Kidney epithelial cell (primary cell): ENCODE measurements around the gene CSNK2A3. TPM values are rescaled to one million over a fixed set of nuclear protein-coding genes. Genes with fewer than 3 reads are reported as not detected.

ENCODE experiments used
- DNase-seq: peaks from one replicate; pipeline ENCODE4 v3.0.0-alpha.2; 2010; ENCODE audit warnings: low read depth
- H3K27me3 ChIP-seq: 2 replicates; pipeline ENCODE4 v1.6.0; 2011; ENCODE audit warnings: low read length; ENCODE audit not compliant: control insufficient read depth, insufficient read depth
- H3K36me3 ChIP-seq: 2 replicates; pipeline ENCODE4 v1.5.1; 2011; ENCODE audit warnings: low read length; ENCODE audit not compliant: control insufficient read depth, insufficient read depth
- H3K4me3 ChIP-seq: 2 replicates; pipeline ENCODE4 v1.5.1; 2011; ENCODE audit warnings: low read depth, mild to moderate bottlenecking, control low read depth, low read length
- CTCF ChIP-seq: IDR thresholded peaks from 2 replicates; pipeline ENCODE4 v1.5.1; 2011; ENCODE audit warnings: mild to moderate bottlenecking, moderate library complexity, low read length, control low read depth, inconsistent platforms; ENCODE audit not compliant: insufficient read depth, poor library complexity, severe bottlenecking
- total RNA-seq: library from RNA; depleted of rRNA; stranded (reverse); fragments of >200 nt; gene quantifications from 2 replicates; pipeline ENCODE4 v1.2.3, GENCODE V29; 2015

Gene CSNK2A3
- total RNA-seq, 1 donor from 2014 or later: 3.4 TPM

GRCh38 chr11:11383995-11384394 lies 30.9 kb upstream of the CSNK2A3 start:
- DNase-seq: no peak
- Histone ChIP-seq H3K36me3 (no peaks in the 10 kb centered on the region), H3K27me3 (peaks cover 2% of the 10 kb centered on the region), H3K4me3 (no peak overlapping the region)
- TF ChIP-seq CTCF: no peak

GRCh38 chr11:11382858-11383532 lies 29.9 kb upstream of the CSNK2A3 start:
- peaks cover 2% of the 10 kb centered on the region for H3K27me3 ChIP-seq
- no peak for DNase-seq
- no peak overlapping the region for H3K4me3 ChIP-seq
- no peaks in the 10 kb centered on the region for H3K36me3 ChIP-seq
- TF ChIP-seq CTCF: no peak

- peaks cover 2% of the 10 kb centered on the region for H3K27me3 ChIP-seq
- H3K36me3 ChIP-seq: no peaks in the 10 kb centered on the region
- H3K4me3 ChIP-seq: no peak overlapping the region
- no peak for TF ChIP-seq CTCF
- no peak for DNase-seq
These were observed 28.5 kb upstream of the CSNK2A3 start for GRCh38 chr11:11381471-11382105.

- Histone ChIP-seq H3K36me3 (no peaks in the 10 kb centered on the region), H3K4me3 (no peak overlapping the region), H3K27me3 (peaks cover 2% of the 10 kb centered on the region)
- no peak for DNase-seq
- TF ChIP-seq CTCF: no peak
These were observed 27.8 kb upstream of the CSNK2A3 start for GRCh38 chr11:11380883-11381282.

GRCh38 chr11:11380340-11380739 lies 27.3 kb upstream of the CSNK2A3 start:
- Histone ChIP-seq H3K4me3 (no peak overlapping the region), H3K36me3 (no peaks in the 10 kb centered on the region), H3K27me3 (peaks cover 2% of the 10 kb centered on the region)
- no peak for DNase-seq
- no peak for TF ChIP-seq CTCF
